Endothelial cell of umbilical vein (primary cell): ENCODE results near the gene TMIE. TPM values are rescaled to one million over a fixed set of nuclear protein-coding genes. Genes with fewer than 3 reads are reported as not detected.

ENCODE experiments used
- BruUV-seq: library from RNA; stranded (reverse); fragments of 400-500 nt; replicated peaks from 2 replicates; lab custom pipeline; 2021; lab: Mats Ljungman, UMichigan
- CTCF ChIA-PET: fragments of 300-600, 350-600 bp; sonication (Branson Sonifier 250); formaldehyde crosslinking; loops from one replicate; lab custom pipeline; 2021; ENCODE audit warnings: antibody characterized with exemption, inconsistent platforms; lab: Charles Lee
- POLR2A ChIA-PET: fragments of 300-600, 350-600 bp; sonication (Branson Sonifier 250); formaldehyde crosslinking; loops from one replicate; lab custom pipeline; 2021; ENCODE audit warnings: antibody characterized with exemption, inconsistent platforms; lab: Charles Lee
- DNase-seq: peaks from one replicate; pipeline ENCODE4 v3.0.0-alpha.2; 2011; ENCODE audit warnings: low read depth, low spot score
- FAIRE-seq: peaks from 2 replicates; lab custom pipeline; 2011; peaks lifted over from hg19 to GRCh38; lab: Jason Lieb, UNC
- H2AFZ ChIP-seq: 2 replicates; pipeline ENCODE4 v1.6.0; 2012; ENCODE audit warnings: low read depth, low read length, control low read depth, inconsistent platforms
- H3K27ac ChIP-seq: 2 replicates; pipeline ENCODE4 v1.5.1; 2011; ENCODE audit warnings: low read depth, mild to moderate bottlenecking, control low read depth, low read length, moderate library complexity; ENCODE audit not compliant: insufficient read depth
- H3K27me3 ChIP-seq, 2 experiments: 2 replicates each; pipeline versions ENCODE4 v1.6.0 to v1.6.1; 2011; ENCODE audit warnings: low read length in 2 of 2, mixed read lengths in 1 of 2; ENCODE audit not compliant: control insufficient read depth in 2 of 2, insufficient read depth in 2 of 2
- H3K36me3 ChIP-seq, 2 experiments: 2 replicates in 1 of 2; 3 replicates in 1 of 2; pipeline ENCODE4 v1.5.1; 2011; ENCODE audit warnings: low read length in 2 of 2, mild to moderate bottlenecking in 1 of 2, moderate library complexity in 1 of 2; ENCODE audit not compliant: control insufficient read depth in 2 of 2, insufficient read depth in 2 of 2; ENCODE audit errors: extremely low read depth in 1 of 2
- H3K4me1 ChIP-seq: 3 replicates; pipeline ENCODE4 v1.5.1; 2011; ENCODE audit warnings: mild to moderate bottlenecking, low read length; ENCODE audit not compliant: control insufficient read depth, insufficient read depth; ENCODE audit errors: extremely low read depth
- H3K4me2 ChIP-seq: 2 replicates; pipeline ENCODE4 v1.6.1; 2011; ENCODE audit warnings: low read length, control low read depth, mixed read lengths; ENCODE audit not compliant: insufficient read depth
- H3K4me3 ChIP-seq, 3 experiments: fragments of 200-600 bp in 1 of 3; sonication (generic), shearing (Covaris generic) in 1 of 3; replicated peaks in 1 of 3; 2 replicates each; pipeline ENCODE4 v1.5.1; 2011 to 2016; ENCODE audit warnings: control low read depth in 3 of 3, low read length in 3 of 3, mild to moderate bottlenecking in 2 of 3, inconsistent platforms in 1 of 3, low read depth in 1 of 3, moderate library complexity in 1 of 3; ENCODE audit not compliant: insufficient read depth in 1 of 3
- H3K79me2 ChIP-seq: 2 replicates; pipeline ENCODE4 v1.6.0; 2012; ENCODE audit warnings: low read length, inconsistent platforms; ENCODE audit not compliant: control insufficient read depth, insufficient read depth
- H3K9ac ChIP-seq: replicated peaks from 2 replicates; pipeline ENCODE3; 2011; ENCODE audit warnings: low read length, control low read depth; ENCODE audit not compliant: insufficient read depth; ENCODE audit errors: extremely low read depth
- H3K9me1 ChIP-seq: replicated peaks from 3 replicates; pipeline ENCODE4 v1.6.0; 2011; ENCODE audit warnings: mild to moderate bottlenecking, low read length; ENCODE audit not compliant: control insufficient read depth, insufficient read depth; ENCODE audit errors: extremely low read depth
- H3K9me3 ChIP-seq: replicated peaks from 2 replicates; pipeline ENCODE4 v1.5.1; 2012; ENCODE audit warnings: low read length, inconsistent platforms; ENCODE audit not compliant: control insufficient read depth, insufficient read depth
- H4K20me1 ChIP-seq: replicated peaks from 2 replicates; pipeline ENCODE3; 2011; ENCODE audit warnings: mild to moderate bottlenecking, low read length; ENCODE audit not compliant: control insufficient read depth, insufficient read depth; ENCODE audit errors: extremely low read depth
- CTCF ChIP-seq, 2 donors: IDR thresholded peaks; 1 replicate in 1 of 2; 2 replicates in 1 of 2; pipeline ENCODE4 v1.5.1; 2011; ENCODE audit warnings: low read length in 2 of 2, mild to moderate bottlenecking in 2 of 2, moderate library complexity in 2 of 2, control low read depth in 1 of 2, inconsistent platforms in 1 of 2, low read depth in 1 of 2; ENCODE audit not compliant: insufficient read depth in 1 of 2; ENCODE audit errors: extremely low read depth in 1 of 2
- EZH2 ChIP-seq: IDR thresholded peaks from 2 replicates; pipeline ENCODE4 v1.6.1; 2012; ENCODE audit warnings: borderline replicate concordance, low read depth, mild to moderate bottlenecking, moderate library complexity, low read length, inconsistent platforms; ENCODE audit not compliant: severe bottlenecking
- FOS ChIP-seq: IDR thresholded peaks from 2 replicates; pipeline ENCODE4 v1.6.1; 2011; ENCODE audit warnings: mild to moderate bottlenecking, low read length, moderate library complexity, borderline replicate concordance; ENCODE audit not compliant: insufficient read depth
- GATA2 ChIP-seq: IDR thresholded peaks from 2 replicates; pipeline ENCODE4 v1.7.0; 2011; ENCODE audit warnings: low read depth, mild to moderate bottlenecking, moderate library complexity, mixed read lengths, low read length; ENCODE audit not compliant: insufficient read length, insufficient read depth
- JUN ChIP-seq: IDR thresholded peaks from 2 replicates; pipeline ENCODE4 v1.6.1; 2011; ENCODE audit warnings: borderline replicate concordance, low read depth; ENCODE audit not compliant: insufficient read length, insufficient read depth
- MAX ChIP-seq: IDR thresholded peaks from 2 replicates; pipeline ENCODE4 v1.6.1; 2011; ENCODE audit not compliant: insufficient read depth, insufficient read length
- MYC ChIP-seq: IDR thresholded peaks from one replicate; pipeline ENCODE4 v1.6.1; 2011; ENCODE audit warnings: mild to moderate bottlenecking, low read depth, low read length
- POLR2A ChIP-seq: IDR thresholded peaks from 2 replicates; pipeline ENCODE4 v1.6.1; 2012; ENCODE audit warnings: low read depth, mild to moderate bottlenecking, control low read depth, low read length
- dilution Hi-C: fragments of 300-500 bp; cut with MboI; formaldehyde crosslinking; loops from one replicate; pipeline ENCODE4 v1.15.0; 2019; ENCODE audit warnings: low sequenced_read_pairs; ENCODE audit not compliant: extremely low pct_ligation_motif_present
- intact Hi-C: fragments of 100-400 bp; cut with micrococcal nuclease; formaldehyde crosslinking; loops from one replicate; pipeline ENCODE4 v1.10.0; 2022
- polyA plus RNA-seq, 4 experiments: library from polyadenylated mRNA; depleted of rRNA in 3 of 4; stranded (reverse) in 3 of 4; unstranded in 1 of 4; fragments of >200 nt; gene quantifications; 2 replicates each; pipeline versions ENCODE4 v1.2.1 to v1.2.3, GENCODE V29; 2011 to 2012; ENCODE audit warnings: missing spikeins in 1 of 4
- total RNA-seq: library from RNA; stranded (reverse); gene quantifications from 2 replicates; pipeline ENCODE4 v1.2.3, GENCODE V29; 2021

TMIE gene
- total and polyA plus RNA-seq, 2 donors (not counting 3 experiments of a cell fraction or from before 2014, with no cell fraction given): 0.15 to 0.27 TPM

DNA sequence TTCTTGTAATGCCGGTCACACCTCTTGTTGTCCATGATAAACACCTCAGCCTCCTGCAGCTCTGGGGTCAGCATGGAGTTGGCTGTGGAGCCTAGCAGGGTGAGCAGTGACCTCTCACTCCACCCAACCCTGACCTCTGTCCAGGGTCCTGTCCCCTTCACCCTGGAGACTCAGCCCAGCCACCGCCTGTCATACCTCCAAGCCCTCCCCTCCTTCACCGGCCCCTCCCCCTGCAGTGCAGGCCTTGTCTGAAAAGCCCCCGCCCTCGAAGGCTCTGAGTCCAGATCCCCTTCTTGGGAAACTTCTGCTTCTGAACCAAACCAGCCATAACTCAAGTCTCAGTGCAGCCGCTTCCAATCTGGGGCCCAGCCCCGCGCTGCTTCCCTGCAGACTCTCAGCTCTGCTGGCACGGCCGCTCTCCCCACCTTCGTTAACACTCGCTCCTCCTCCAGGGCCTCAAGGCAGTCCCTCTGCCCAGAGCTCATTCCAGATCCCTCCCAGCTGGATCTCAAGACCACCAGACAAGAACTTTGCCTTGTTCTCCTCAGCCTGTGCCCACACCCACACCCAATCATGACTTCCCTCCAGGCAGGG, 41.9 kb downstream of the TMIE start:
- Histone ChIP-seq H4K20me1 (no peaks in the 10 kb centered on the region), H2AFZ (no peak overlapping the region), H3K4me2 (no peak overlapping the region), H3K9me3 (no peaks in the 10 kb centered on the region), H3K9ac (no peak overlapping the region), H3K79me2 (no peaks in the 10 kb centered on the region), H3K4me1 (no peaks in the 10 kb centered on the region), H3K27ac (no peak overlapping the region), H3K9me1 (no peaks in the 10 kb centered on the region), H3K27me3 (peaks cover 4 to 6% of the 10 kb centered on the region in 2 experiments), H3K4me3 (no peak overlapping the region), H3K36me3 (no peaks in the 10 kb centered on the region)
- ChIA-PET CTCF (no interaction called here), POLR2A (no interaction called here)
- FAIRE-seq (no peak), DNase-seq (no peak)
- TF ChIP-seq MYC (no peak), CTCF (IDR thresholded peaks at IDR 0.05; ENCODE audit: extremely low read depth in 1 of 2, insufficient read depth in 1 of 2, low read depth in 1 of 2, low read length in 2 of 2) (no peak), JUN (no peak), GATA2 (no peak), EZH2 (no peak), FOS (no peak), MAX (no peak), POLR2A (no peak)
- dilution Hi-C loops: no loop called here
- BruUV-seq: no TSS peak
- intact Hi-C loops: no loop called here
